ENCODE data around the gene CCL3.

GRCh38 chr17:36132421-36132831 lies 42.5 kb upstream of the CCL3 start:
- TF ChIP-seq POLR2AphosphoS5 (IDR thresholded peaks at IDR 0.05; ENCODE audit: low read depth, low read length) = no peak
- no peak for TF ChIP-seq POLR2A (IDR thresholded peaks at IDR 0.05; ENCODE audit: low read depth, low read length)
- TF ChIP-seq TAF1 (IDR thresholded peaks at IDR 0.05; ENCODE audit: low read depth, low read length) = no peak

Data from GM12891 (cell line).